ENCODE measurements around the gene NLRP5.

Gene NLRP5

GRCh38 chr19:56071151-56071550, 84.6 kb downstream of the NLRP5 start:
- H3K4me3 ChIP-seq (ENCODE audit: low read depth, low read length): no peak overlapping the region

GRCh38 chr19:56076498-56076897, 89.9 kb downstream of the NLRP5 start:
- H3K4me3 ChIP-seq (ENCODE audit: low read depth, low read length): no peak overlapping the region

DNA sequence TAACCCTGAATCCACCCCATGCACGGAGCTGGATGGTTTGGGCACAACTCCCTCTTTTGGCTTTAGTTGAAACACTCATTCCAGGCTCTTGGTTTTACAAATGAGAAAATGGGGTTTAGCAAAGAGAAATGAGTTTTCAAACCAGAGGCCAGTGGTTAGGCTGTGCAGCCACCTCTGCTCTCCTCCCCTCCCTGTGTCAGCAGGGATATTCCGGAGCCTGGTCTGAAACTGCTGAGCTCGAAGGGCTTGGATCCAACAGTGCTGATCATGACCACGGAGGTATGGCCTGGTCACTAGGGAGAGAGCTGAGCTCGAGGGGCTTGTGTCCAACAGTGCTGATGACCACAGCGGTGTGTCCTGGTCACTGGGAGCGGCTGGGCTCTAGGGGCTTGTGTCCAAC, 93.0 kb downstream of the NLRP5 start:
- no peak overlapping the region for H3K4me3 ChIP-seq (ENCODE audit: low read depth, low read length)

DNA sequence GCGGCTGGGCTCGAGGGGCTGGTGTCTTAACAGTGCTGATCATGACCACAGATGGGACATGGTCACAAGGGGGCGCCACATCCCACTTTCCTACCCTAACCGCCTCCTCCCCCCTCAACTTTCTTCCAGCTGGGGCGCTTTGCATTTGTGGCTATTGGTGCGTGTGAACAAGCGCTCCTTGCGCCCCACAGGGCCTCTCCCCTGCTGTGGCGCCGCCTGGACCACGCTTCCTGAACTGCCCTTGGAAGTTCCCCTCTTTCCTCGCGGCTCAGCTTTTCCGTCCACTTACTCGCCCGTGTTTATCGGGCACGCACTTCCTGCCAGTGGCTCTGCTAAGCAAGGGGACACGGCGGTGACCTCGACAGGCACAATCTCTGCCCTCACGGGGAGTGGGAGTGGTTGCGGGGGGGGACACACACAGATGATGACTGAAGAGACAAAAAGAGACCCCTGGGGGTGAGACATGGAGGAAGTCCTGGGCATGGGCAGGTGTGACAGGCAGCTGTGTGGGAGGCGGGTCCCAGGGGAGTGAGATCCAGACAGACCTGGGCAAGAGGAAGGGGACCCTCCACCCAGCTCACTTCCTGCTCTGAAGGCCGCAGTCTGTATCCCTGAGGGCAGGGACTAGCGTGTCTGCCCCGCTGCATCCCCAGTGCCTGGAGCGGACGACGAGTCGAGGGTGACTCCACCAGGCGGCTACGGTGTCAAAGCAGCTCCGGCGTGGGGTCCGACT, 94.3 kb downstream of the NLRP5 start:
- peak overlapping the region; percentile 43 for H3K4me3 ChIP-seq (ENCODE audit: low read depth, low read length)

DNA sequence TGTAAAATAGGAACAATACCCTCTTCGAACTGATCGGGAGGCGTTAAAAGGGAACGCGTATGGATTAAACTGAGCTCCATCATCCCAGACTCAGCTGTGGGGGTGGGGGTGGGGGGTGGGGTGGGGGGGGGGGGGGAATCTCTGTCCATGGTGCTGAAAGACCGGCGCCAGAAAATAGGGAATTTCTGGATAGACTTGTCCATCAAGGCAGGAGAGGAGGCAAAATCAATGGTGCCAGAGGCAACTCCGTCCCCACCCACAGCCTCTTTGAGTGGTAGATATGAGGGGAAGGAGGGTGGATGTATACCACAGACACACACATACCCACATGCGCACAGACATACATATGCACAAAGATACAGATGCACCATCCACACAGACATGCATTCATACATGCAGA, 97.1 kb downstream of the NLRP5 start:
- no peak overlapping the region for H3K4me3 ChIP-seq (ENCODE audit: low read depth, low read length)

DNA sequence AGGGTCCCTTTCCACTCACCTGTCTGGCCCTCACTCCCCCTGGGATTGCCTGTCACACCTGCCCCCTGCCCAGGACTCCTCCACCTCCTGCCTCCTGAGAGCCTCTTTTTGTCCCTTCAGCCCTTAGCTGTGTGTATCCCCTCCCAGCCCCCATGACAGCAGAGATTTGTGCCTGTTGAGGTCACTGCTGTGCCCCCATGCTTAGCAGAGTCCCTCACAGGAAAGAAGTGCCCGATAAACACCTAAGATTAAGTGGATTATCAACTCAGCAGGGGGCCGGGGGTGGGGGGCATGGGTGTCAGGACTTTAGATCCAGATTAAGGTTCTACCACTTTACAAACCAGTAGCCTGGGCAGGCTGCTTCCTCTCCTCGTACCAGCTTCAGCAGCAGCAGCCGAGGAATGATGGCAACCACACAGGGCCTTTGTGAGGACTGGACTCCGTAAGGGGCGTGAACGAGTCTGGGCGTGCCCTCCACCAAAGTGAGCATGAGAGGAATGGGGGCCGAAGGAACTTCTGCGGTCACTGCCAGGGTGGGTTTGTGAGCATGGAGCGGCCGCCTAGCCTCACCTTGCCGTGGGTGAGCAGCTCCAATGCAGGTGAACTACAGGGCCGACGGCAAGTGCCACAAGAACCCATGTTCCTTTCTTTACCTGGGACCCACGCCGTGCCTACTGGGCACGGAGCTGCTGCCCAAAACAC, 98.4 kb downstream of the NLRP5 start:
- H3K4me3 ChIP-seq (ENCODE audit: low read depth, low read length): no peak overlapping the region

DNA sequence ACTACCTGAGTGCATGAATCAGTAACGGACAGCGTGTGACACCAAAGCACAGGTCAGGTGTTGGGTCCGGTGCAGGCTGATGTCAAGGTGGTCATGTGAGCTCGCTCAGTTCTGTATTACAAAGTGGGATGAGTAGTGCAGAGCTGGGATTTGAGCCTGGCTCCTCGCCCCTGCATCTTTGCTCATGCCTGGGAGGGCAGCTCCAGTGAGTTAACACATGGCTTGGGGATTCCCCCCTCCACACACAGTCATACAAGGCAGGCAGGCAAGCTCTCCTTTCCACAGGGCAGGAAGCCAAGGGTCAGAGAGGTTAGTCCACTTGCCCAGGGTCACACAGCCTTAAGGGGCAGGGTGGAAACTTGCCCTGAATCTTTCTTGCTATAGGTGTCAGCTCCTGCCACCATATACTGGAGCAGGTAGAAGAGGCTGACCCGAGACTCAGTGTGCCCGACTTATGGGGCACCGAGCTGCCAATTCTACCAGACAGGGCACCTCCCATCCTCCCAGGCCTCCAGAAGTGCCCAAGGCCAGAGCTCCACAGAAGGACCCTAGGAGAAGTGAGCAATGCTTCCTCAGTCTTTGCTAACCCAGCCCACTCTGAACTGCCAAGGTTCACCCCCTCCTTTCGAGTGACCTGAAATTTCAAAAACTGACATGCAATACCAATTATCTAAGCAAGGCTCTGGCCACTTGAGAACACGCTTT, 99.1 kb downstream of the NLRP5 start:
- no peak overlapping the region for H3K4me3 ChIP-seq (ENCODE audit: low read depth, low read length)

GRCh38 chr19:56086671-56087430, 100.3 kb downstream of the NLRP5 start:
- no peak overlapping the region for H3K4me3 ChIP-seq (ENCODE audit: low read depth, low read length)

DNA sequence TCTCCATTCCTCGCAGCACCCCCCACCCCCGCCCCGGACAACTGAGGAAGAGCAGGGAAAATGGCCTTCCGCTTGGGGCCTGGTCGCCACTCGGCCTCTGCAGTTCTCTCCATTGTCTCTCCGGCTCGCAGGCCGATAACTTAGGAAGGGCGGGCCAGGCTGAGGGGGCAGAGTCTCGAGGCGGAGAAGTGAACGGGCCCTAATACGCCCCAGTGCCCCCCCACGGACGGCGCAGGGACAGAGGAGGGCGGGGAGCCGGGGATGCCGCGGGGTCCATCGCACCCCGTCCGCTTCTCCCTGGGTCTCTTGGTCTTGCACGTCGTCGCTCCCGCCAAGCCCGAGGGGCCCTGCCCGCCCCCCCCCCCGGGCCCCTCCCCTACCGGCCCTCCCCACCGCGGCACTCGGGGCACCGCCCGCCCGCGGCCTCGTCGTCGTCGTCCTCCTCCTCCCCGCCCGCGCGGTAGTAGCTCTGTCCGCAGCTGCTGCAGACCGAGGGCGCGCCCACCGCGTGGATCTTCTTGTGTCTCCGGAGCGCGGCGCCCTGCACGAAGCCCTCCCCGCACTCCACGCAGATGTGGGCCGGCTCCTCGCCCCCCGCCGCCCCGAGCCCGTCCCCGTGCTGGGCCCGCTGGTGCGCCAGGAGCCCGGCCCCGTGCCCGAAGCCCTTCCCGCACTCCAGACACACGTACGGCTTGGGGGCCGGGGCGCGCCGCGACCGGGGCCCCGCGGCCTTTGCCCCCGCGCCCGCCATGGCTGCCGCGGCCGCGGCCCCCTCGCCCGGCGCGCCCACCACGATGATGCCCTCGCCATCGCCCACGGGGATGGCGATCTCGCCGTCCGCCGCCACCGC, 101.3 kb downstream of the NLRP5 start:
- H3K4me3 ChIP-seq (ENCODE audit: low read depth, low read length): no peak overlapping the region

DNA sequence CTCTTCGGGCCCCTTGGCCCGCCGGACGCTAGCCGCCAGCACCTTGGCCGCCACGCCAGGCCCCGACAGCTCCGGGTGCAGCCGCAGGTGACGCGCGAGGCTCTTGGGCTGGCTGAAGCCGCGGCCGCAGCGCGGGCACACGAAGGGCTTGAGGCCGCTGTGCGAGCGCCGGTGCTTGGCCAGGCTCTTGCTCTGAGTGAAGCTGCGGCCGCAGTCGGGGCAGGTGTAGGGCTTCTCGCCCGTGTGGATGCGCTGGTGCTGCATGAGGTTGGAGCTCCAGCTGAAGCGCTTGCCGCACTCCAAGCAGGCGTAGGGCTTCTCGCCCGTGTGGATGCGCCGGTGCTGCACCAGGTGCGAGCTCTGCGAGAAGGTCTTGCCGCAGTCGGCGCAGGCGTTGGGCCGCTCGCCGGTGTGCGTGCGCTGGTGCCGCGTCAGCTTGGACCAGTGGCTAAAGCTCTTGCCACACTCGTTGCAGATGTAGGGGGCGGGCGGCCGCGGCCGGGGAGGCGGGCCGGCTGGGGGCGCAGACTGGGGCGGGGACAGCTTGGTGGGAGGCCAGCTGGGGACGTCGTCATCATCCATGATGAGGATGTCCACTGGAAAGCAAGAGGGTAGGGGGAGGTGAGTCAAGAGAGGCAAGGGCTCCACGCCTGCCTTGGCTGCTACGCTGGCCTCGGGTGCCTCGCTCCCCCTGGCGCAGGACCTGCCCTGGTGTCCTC, 102.1 kb downstream of the NLRP5 start:
- H3K4me3 ChIP-seq (ENCODE audit: low read depth, low read length): no peak overlapping the region

DNA sequence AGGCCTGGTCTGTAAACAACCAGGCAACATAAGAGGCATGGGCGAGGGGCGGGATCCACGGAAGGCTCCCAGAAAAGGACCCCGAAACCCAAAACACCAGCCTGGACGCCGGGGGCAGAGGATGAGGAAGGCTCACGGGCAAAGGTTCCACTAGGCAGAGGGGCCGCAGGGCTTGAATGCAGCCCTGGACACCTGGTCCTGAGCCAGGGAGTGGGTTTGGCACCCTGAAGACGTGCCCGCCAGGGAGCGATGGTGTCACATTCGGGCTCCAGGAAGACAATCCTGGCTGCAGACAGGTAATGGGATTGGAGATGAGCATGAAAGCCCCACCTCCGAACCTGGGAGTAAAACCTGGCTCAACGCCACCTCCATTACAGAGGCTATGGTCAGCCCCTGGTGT, 102.8 kb downstream of the NLRP5 start:
- no peak overlapping the region for H3K4me3 ChIP-seq (ENCODE audit: low read depth, low read length)

DNA sequence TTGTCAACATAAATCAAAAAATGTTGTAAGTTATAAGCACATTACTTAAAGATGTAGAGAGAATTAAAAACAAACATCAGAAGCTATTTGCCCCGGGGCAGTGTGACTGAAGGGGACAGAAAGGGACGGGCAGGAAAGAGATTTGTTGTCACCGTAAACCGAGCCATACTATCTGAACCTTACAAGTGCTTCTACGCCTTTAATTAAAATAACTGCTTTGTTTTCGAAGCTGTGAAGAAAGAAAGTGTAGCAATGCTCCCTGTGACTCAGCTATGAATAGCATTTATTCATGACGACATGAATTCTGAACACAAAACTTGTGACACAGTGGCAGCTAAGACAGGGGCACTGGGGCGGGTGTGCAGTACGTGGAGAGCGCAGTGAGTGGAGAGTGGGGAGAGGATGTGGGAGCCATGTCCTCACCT, 104.5 kb downstream of the NLRP5 start:
- no peak overlapping the region for H3K4me3 ChIP-seq (ENCODE audit: low read depth, low read length)

GRCh38 chr19:56091751-56092546, 105.4 kb downstream of the NLRP5 start:
- H3K4me3 ChIP-seq (ENCODE audit: low read depth, low read length): no peak overlapping the region

GRCh38 chr19:56092685-56093631, 106.4 kb downstream of the NLRP5 start:
- H3K4me3 ChIP-seq (ENCODE audit: low read depth, low read length): no peak overlapping the region

GRCh38 chr19:56094449-56094848, 107.9 kb downstream of the NLRP5 start:
- no peak overlapping the region for H3K4me3 ChIP-seq (ENCODE audit: low read depth, low read length)

DNA sequence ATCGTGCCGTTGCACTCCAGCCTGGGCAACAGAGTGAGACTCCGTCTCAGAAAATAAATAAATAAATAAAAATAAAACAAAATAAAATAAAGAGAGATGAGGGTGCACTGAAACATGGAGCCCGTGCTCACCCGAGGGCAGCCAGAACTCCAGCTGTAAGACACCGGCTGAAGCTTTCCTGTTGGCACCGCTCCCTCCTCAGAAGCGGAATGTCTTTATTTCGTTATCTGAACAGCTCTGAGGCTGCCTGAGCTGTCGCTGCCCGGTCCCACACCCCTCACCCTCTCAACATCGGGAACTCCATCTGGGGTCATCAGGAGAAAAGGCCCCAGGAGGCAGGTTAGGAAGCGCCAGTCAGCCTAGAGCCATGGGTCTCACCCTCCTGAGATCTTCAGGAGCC, 110.1 kb downstream of the NLRP5 start:
- H3K4me3 ChIP-seq (ENCODE audit: low read depth, low read length): no peak overlapping the region

DNA sequence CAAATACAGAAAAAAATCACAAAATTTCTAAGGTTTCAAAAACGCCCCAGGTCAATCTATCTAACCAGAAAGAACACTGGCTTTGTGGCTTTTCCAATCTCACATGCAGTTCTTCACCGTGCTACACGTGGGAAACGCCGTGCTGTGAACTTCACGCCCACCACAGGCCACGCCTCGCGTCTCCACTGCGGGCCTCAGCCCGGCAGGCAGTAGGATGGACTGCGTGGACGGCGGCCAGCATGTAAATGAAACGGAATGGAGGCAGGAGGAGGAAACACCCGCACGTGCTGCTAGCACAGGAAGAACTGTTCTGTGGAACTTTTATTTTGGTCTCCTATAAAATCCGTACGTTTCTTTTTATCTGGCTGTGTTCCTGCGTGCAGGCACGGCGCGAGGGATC, 110.7 kb downstream of the NLRP5 start:
- H3K4me3 ChIP-seq (ENCODE audit: low read depth, low read length): no peak overlapping the region

DNA sequence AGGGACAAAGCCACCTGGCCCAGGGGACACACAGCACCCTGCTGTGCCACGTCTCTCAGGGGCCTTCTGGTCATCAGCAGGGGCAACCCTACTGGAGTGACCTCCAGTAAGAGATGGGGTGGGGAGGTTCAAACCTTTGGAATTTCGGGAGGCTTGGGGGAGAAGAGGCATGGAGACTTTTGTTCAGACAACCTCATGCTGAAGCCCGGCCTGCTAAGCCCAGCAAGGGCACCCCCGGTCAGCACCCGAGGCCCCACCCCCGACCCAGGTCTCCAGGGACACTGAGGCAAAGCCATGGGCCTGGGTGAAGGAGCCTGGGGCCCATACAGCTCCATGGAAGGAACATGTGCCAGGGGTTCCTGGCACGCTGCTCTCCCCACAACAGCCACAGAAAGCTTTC, 111.2 kb downstream of the NLRP5 start:
- H3K4me3 ChIP-seq (ENCODE audit: low read depth, low read length): no peak overlapping the region

Measured in iPS-11a (cell line).